Mesenchymal stem cell (in vitro differentiated cells and primary cell): ENCODE results near the gene UBE2QL1.

Experiments used
- DNase-seq: peaks from one replicate; pipeline ENCODE4 v3.0.0-alpha.2; 2013
- H2AFZ ChIP-seq: one replicate; pipeline ENCODE4 v1.6.1; 2013; ENCODE audit warnings: low read depth, mild to moderate bottlenecking, control low read depth, inconsistent platforms, low read length, moderate library complexity
- H2AK5ac ChIP-seq: 2 replicates; pipeline ENCODE4 v1.6.1; 2013; ENCODE audit warnings: low read length, moderate library complexity, mild to moderate bottlenecking, inconsistent platforms; ENCODE audit not compliant: severe bottlenecking
- H2BK120ac ChIP-seq: one replicate; pipeline ENCODE4 v1.6.1; 2013; ENCODE audit warnings: low read depth, mild to moderate bottlenecking, inconsistent platforms, low read length, moderate library complexity
- H2BK12ac ChIP-seq, 2 experiments: one replicate each; pipeline ENCODE4 v1.6.1; 2013; ENCODE audit warnings: inconsistent platforms in 2 of 2, low read length in 2 of 2, mild to moderate bottlenecking in 2 of 2, moderate library complexity in 2 of 2, control low read depth in 1 of 2
- H2BK15ac ChIP-seq: one replicate; pipeline ENCODE4 v1.6.1; 2013; ENCODE audit warnings: mild to moderate bottlenecking, low read depth, inconsistent platforms; ENCODE audit not compliant: poor library complexity, severe bottlenecking
- H2BK5ac ChIP-seq: 2 replicates; pipeline ENCODE4 v1.6.1; 2013; ENCODE audit warnings: low read depth, mild to moderate bottlenecking, low read length, control low read depth, inconsistent platforms; ENCODE audit not compliant: poor library complexity, severe bottlenecking
- H3K14ac ChIP-seq, 2 experiments: one replicate each; pipeline ENCODE4 v1.6.1; 2013; ENCODE audit warnings: inconsistent platforms in 2 of 2, low read length in 2 of 2, control low read depth in 1 of 2, mild to moderate bottlenecking in 1 of 2, moderate library complexity in 1 of 2
- H3K18ac ChIP-seq, 2 experiments: one replicate each; pipeline ENCODE4 v1.6.1; 2013; ENCODE audit warnings: inconsistent platforms in 2 of 2, low read length in 2 of 2, control low read depth in 1 of 2, low read depth in 1 of 2, mild to moderate bottlenecking in 1 of 2
- H3K23ac ChIP-seq, 2 experiments: one replicate each; pipeline ENCODE4 v1.6.1; 2013; ENCODE audit warnings: inconsistent platforms in 2 of 2, low read length in 2 of 2, mild to moderate bottlenecking in 2 of 2, moderate library complexity in 2 of 2, control low read depth in 1 of 2
- H3K27ac ChIP-seq: 2 replicates; pipeline ENCODE4 v1.5.1; 2013; ENCODE audit warnings: mild to moderate bottlenecking, moderate library complexity, low read length, control low read depth, inconsistent platforms; ENCODE audit not compliant: poor library complexity, severe bottlenecking
- H3K27me3 ChIP-seq, 2 experiments: 2 replicates each; pipeline versions ENCODE4 v1.6.1 to v1.7.0; 2013; ENCODE audit warnings: low read length in 2 of 2, mild to moderate bottlenecking in 2 of 2, moderate library complexity in 2 of 2, control low read depth in 1 of 2, inconsistent platforms in 1 of 2; ENCODE audit not compliant: control insufficient read depth in 1 of 2, insufficient read depth in 1 of 2
- H3K36me3 ChIP-seq, 2 experiments: 2 replicates each; pipeline versions ENCODE4 v1.6.1 to v1.7.0; 2013; ENCODE audit warnings: low read length in 2 of 2, control low read depth in 1 of 2, inconsistent platforms in 1 of 2, low read depth in 1 of 2, mild to moderate bottlenecking in 1 of 2; ENCODE audit not compliant: insufficient read depth in 2 of 2, control insufficient read depth in 1 of 2
- H3K4ac ChIP-seq, 2 experiments: one replicate each; pipeline ENCODE4 v1.6.1; 2013; ENCODE audit warnings: inconsistent platforms in 2 of 2, low read length in 2 of 2, mild to moderate bottlenecking in 2 of 2, moderate library complexity in 2 of 2, control low read depth in 1 of 2, low read depth in 1 of 2
- H3K4me1 ChIP-seq: 2 replicates; pipeline ENCODE4 v1.6.1; 2013; ENCODE audit warnings: low read depth, low read length, control low read depth; ENCODE audit not compliant: control insufficient read depth, insufficient read depth
- H3K4me2 ChIP-seq: 2 replicates; pipeline ENCODE4 v1.6.1; 2013; ENCODE audit warnings: low read length, mild to moderate bottlenecking, inconsistent platforms; ENCODE audit not compliant: poor library complexity, severe bottlenecking
- H3K4me3 ChIP-seq, 2 experiments: 2 replicates each; pipeline versions ENCODE4 v1.5.1 to v1.7.0; 2013; ENCODE audit warnings: low read length in 2 of 2, mild to moderate bottlenecking in 2 of 2, control low read depth in 1 of 2, low read depth in 1 of 2; ENCODE audit not compliant: insufficient read depth in 1 of 2
- H3K79me1 ChIP-seq: replicated peaks from 2 replicates; pipeline ENCODE4 v1.6.1; 2013; ENCODE audit warnings: mild to moderate bottlenecking, control low read depth, low read length, inconsistent platforms; ENCODE audit not compliant: poor library complexity, severe bottlenecking
- H3K9ac ChIP-seq: 2 replicates; pipeline ENCODE4 v1.7.0; 2013; ENCODE audit warnings: mild to moderate bottlenecking, low read length, moderate library complexity
- H3K9me3 ChIP-seq: 2 replicates; pipeline ENCODE4 v1.7.0; 2013; ENCODE audit warnings: mild to moderate bottlenecking, low read length; ENCODE audit not compliant: control insufficient read depth
- H4K8ac ChIP-seq: one replicate; pipeline ENCODE4 v1.6.1; 2013; ENCODE audit warnings: inconsistent platforms, mild to moderate bottlenecking, low read length, moderate library complexity
- H4K91ac ChIP-seq: one replicate; pipeline ENCODE4 v1.6.1; 2013; ENCODE audit warnings: mild to moderate bottlenecking, low read length, inconsistent platforms
- WGBS: methylation state at CpG from one replicate; pipeline ENCODE4 v1.1.7; 2013; ENCODE audit warnings: mixed read lengths; 5-methylcytosine and 5-hydroxymethylcytosine counted together

The UBE2QL1 gene

DNA sequence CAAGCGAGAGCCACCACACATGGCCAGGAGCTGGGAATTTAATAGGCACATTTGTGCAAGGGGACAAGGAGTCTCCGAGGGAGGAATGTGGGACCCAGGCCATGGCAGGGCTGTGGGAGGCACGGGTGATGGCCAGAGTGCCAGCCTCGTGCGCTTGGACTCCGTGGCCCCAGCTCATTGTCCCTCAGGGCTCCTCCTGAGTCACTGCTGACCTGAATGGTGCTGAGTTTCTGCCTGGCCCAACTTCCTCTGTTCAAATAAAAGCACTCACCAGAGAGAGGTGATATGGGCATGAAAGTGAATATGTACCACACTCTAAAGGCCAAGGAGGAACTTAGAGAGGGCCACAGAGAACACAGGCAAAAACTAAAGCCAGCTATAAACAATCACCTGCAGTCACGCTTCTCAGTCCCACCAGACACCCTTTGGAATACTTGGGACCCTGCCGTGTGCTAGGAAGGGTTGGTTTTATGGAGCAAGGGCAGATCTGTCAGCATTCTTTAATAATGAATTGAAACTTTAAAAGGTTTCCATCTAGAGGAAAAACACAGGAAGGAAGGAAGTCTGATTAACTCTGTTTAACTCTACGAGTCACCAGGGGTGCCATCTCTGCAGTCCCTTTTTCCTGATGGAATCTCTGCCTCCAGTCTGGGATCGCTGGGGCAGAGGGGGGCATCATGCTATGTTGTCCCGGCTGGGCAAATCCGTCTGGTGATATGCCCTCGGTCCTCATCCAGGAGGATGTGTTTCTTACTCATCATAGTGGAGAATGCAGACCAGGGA, 25.1 kb upstream of the UBE2QL1 start:
- 79% methylated on average over 12 of the region's 13 CpGs for WGBS
- H2BK5ac ChIP-seq = no peak overlapping the region

DNA sequence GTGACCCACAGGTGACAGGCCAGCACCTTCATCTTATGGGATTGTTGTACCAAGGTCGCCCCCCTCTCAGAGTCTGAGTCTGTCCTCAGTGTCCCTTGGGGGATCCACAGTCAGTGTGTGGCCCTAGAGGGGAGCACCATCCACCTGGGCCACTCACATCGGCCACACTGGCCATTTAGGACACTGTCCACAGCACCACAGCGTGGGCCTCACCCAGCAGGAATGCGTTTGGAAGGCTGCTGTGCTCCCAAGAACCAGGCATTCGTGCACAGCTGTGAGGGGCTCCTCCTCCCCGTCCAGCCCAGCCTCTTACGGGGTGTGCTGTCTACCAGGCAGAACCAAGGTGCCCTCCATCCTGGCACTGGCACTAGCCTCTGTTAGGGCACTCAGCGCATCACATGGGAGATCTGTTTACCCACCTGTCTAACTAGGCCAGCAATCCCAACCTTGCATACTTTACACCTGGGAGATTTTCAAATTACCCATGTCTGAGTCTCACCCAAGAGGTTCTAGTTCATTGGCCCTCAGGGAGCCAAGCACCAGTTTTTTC, 24.5 kb upstream of the UBE2QL1 start:
- Histone ChIP-seq H3K9ac (no peak overlapping the region), H4K8ac (no peak overlapping the region), H2BK120ac (no peak overlapping the region), H2AFZ (no peak overlapping the region), H3K4ac (no peak overlapping the region), H3K14ac (no peak overlapping the region), H2BK5ac (no peak overlapping the region), H3K4me1 (no peaks in the 10 kb centered on the region), H3K9me3 (no peaks in the 10 kb centered on the region), H3K36me3 (no peaks in the 10 kb centered on the region), H3K79me1 (no peaks in the 10 kb centered on the region), H3K4me3 (no peak overlapping the region), H2BK12ac (no peak overlapping the region), H2BK15ac (no peak overlapping the region), H3K23ac (no peak overlapping the region), H3K27ac (no peak overlapping the region), H3K27me3 (peaks cover 0 to 3% of the 10 kb centered on the region in 2 experiments), H2AK5ac (no peak overlapping the region), H3K4me2 (no peak overlapping the region), H3K18ac (no peak overlapping the region), H4K91ac (no peak overlapping the region)
- no peak for DNase-seq
- WGBS = 76% methylated on average over 8 of the region's 8 CpGs

More for the DNA sequence above, 25.1 kb upstream of the UBE2QL1 start:
- H3K23ac ChIP-seq = no peak overlapping the region
- H3K27me3 ChIP-seq = peaks cover 0 to 3% of the 10 kb centered on the region in 2 experiments
- H3K27ac ChIP-seq = no peak overlapping the region
- H4K91ac ChIP-seq = no peak overlapping the region
- H3K4me2 ChIP-seq = no peak overlapping the region
- no peak overlapping the region for H2BK12ac ChIP-seq
- H4K8ac ChIP-seq = no peak overlapping the region
- H3K18ac ChIP-seq = no peak overlapping the region
- no peak overlapping the region for H3K4me3 ChIP-seq
- no peak overlapping the region for H3K14ac ChIP-seq
- no peak overlapping the region for H2AK5ac ChIP-seq
- no peak overlapping the region for H2AFZ ChIP-seq
- no peaks in the 10 kb centered on the region for H3K4me1 ChIP-seq
- DNase-seq = no peak
- H3K4ac ChIP-seq = no peak overlapping the region
- H3K79me1 ChIP-seq = no peaks in the 10 kb centered on the region
- H2BK120ac ChIP-seq = no peak overlapping the region
- no peaks in the 10 kb centered on the region for H3K9me3 ChIP-seq
- H3K36me3 ChIP-seq = no peaks in the 10 kb centered on the region
- no peak overlapping the region for H3K9ac ChIP-seq
- H2BK15ac ChIP-seq = no peak overlapping the region

DNA sequence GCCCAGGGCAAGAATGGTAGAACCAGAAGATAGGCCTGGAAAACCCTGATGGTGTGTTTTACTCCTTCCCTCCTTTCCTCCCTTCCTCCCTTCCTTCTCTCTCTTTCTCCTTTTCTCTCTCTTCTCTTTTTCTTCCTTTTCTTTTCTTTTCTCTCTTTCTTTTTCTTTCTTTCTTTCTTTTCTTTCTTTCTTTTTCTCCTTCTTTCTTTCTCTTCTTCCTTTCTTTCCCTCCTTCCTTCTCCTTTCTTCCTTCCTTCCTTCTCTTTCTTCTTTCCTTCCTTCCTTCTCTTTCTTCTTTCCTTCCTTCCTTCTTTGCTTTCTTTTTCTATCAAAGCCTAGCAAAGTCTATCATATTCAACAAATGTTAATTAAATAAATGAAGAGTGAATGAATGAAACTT, 24.0 kb upstream of the UBE2QL1 start:
- Histone ChIP-seq H3K27me3 (peaks cover 0 to 3% of the 10 kb centered on the region in 2 experiments), H3K14ac (no peak overlapping the region), H3K9ac (no peak overlapping the region), H3K4me3 (no peak overlapping the region), H2BK12ac (no peak overlapping the region), H3K4me2 (no peak overlapping the region), H3K36me3 (no peaks in the 10 kb centered on the region), H3K4ac (no peak overlapping the region), H3K9me3 (no peaks in the 10 kb centered on the region), H4K91ac (no peak overlapping the region), H2AK5ac (no peak overlapping the region), H3K4me1 (no peaks in the 10 kb centered on the region), H2BK15ac (no peak overlapping the region), H3K23ac (no peak overlapping the region), H3K18ac (no peak overlapping the region), H2BK120ac (no peak overlapping the region), H2AFZ (no peak overlapping the region), H3K27ac (no peak overlapping the region), H3K79me1 (no peaks in the 10 kb centered on the region), H2BK5ac (no peak overlapping the region), H4K8ac (no peak overlapping the region)
- no peak for DNase-seq

DNA sequence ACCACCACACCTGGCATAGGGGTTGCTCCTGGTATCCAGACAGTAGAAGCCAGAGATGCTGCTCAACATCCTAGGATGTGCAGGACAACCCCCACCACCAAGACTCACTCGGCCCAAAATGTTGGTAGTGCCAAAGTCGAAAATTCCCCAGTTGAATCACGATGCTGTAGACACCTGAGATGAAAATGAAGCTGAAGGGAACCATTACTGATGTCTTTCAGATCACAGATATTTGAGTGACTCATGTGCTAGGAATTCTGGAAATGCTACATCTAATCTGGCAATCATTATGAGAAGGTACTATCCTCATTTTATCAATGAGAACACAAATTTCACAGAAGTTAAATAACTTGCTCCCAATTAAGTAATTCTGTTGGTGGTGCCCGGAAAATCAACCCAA, 21.0 kb upstream of the UBE2QL1 start:
- Histone ChIP-seq H3K9me3 (no peaks in the 10 kb centered on the region), H2BK5ac (no peak overlapping the region), H3K9ac (no peak overlapping the region), H2BK15ac (no peak overlapping the region), H3K27ac (no peak overlapping the region), H3K4ac (no peak overlapping the region), H3K14ac (no peak overlapping the region), H3K4me3 (no peak overlapping the region), H2BK120ac (no peak overlapping the region), H3K18ac (no peak overlapping the region), H3K27me3 (peaks cover 0 to 11% of the 10 kb centered on the region in 2 experiments), H3K79me1 (no peaks in the 10 kb centered on the region), H2AFZ (no peak overlapping the region), H4K8ac (no peak overlapping the region), H2AK5ac (no peak overlapping the region), H3K4me2 (no peak overlapping the region), H3K4me1 (no peaks in the 10 kb centered on the region), H4K91ac (no peak overlapping the region), H3K23ac (no peak overlapping the region), H2BK12ac (no peak overlapping the region), H3K36me3 (no peaks in the 10 kb centered on the region)
- 72% methylated on average over 3 of the region's 4 CpGs for WGBS
- no peak for DNase-seq
